GM12892 (cell line): Measurements from ENCODE around the gene TCHH.

Source experiments
- POLR2A ChIP-seq: IDR thresholded peaks from 2 replicates; pipeline ENCODE4 v1.6.1; 2011; ENCODE audit warnings: low read depth, low read length, control low read depth
- POLR2AphosphoS5 ChIP-seq: IDR thresholded peaks from 2 replicates; pipeline ENCODE4 v1.6.1; 2011; ENCODE audit warnings: low read depth, low read length, control low read depth
- TAF1 ChIP-seq: IDR thresholded peaks from 2 replicates; pipeline ENCODE4 v1.6.1; 2011; ENCODE audit warnings: low read depth, mild to moderate bottlenecking, control low read depth, low read length, borderline replicate concordance

- TF ChIP-seq POLR2AphosphoS5 = no peak
- TF ChIP-seq POLR2A = no peak
- TF ChIP-seq TAF1 = no peak
Observed at GRCh38 chr1:152151646-152152045, 36.4 kb upstream of the TCHH start.
